Renal pelvis (tissue), 4 donors: Measurements from ENCODE around the gene DNAJC4. TPM values are rescaled to one million over a fixed set of nuclear protein-coding genes. Genes with fewer than 3 reads are reported as not detected.

ENCODE experiments used
- DNase-seq: peaks from one replicate; pipeline ENCODE4 v3.0.0-alpha.2; 2013
- polyA plus RNA-seq, 3 donors: library from polyadenylated mRNA; unstranded; fragments of 120-200 nt; gene quantifications; one replicate each; pipeline ENCODE4 v1.2.1, GENCODE V29; 2013; ENCODE audit not compliant: insufficient read length in 3 of 3

DNAJC4 gene
- polyA plus RNA-seq, 3 donors, result 63.7 to 79.3 (median 69.9) TPM

DNA sequence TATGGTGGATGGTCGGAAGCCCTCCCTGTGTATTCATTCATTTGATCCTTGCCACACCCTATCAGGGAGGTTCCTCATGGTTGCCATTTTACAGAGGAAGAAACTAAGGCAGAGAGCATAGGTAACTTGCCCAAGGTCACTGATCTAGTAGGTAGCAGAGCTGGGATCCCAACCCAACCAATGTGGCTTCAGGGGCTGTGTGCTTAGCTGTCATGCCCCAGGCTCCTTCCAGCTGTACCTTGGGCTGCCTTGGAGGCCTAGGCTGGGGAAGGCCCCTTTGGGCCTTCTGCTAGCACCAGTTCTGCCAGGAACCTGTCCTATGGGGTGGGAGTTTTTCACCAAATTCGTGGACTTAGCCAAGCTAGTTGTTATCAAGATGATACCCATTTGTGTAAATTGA lies 45.5 kb downstream of the DNAJC4 start:
- no peak for DNase-seq

DNA sequence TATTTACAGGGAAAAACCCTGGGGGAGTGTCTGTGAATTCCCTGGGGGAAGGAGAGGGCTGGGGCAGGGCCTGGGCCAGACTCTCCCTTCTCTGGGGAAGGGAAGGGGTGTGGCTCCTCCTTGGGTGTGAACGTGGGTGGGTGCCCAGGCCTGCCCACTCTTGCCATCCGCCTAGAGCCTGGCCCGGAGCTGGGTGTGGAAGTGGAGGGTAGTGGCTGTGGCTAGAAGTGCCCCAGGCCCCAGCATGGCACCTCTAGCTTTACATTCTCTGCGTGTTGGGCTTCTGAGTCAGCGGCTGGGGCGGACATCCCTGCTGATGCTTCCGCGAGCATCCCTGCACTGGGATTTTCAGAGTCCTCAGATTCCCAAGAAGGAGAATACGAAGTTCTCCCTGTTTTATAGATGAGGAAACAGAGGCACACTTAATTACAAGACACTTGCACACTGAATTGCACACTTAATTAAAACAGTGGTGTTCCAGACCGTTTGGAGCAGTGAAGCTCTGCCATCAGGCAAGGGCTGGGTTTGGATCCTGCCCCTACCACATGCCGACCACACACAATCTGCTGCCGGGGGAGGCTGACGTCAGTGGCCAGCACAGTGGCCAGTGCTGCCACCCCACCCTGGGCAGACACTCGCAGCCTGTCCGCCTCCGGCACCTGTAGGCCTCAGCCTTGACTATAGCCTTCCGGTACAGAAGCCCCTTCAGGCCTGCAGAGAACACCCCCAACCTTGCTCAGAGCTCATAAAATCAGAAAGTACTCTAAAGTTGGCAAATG lies 46.5 kb downstream of the DNAJC4 start:
- DNase-seq, result no peak

DNA sequence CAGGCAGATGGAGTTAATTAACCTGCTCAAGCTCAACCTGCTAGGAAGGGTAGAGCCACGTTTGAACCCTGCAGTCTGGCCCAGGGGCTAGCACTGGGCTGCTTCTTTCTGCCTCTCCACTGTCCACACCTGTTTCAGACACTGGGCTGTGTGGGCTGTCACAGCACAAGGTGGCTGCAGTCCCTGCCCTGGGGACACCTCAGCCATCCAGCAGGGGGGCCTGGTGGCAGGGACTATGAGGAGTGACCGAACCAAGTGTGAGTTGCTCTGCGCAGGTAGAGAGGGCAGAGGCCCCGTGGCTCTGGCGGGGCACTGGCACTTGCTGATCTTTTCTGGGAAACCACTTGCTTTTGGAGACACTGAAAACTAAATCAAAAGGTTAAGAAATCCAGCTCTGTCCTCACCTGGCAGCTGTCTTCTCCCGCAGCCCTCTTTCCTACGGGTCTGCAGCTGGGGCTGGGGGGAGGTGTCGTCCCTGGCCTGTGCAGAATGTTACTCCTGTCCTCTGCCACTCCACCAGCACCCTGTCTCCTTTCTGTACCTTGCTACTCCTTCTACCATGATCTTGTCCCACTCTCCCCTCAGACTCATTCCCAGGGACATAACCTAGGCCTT lies 48.3 kb downstream of the DNAJC4 start:
- DNase-seq, result no peak

DNA sequence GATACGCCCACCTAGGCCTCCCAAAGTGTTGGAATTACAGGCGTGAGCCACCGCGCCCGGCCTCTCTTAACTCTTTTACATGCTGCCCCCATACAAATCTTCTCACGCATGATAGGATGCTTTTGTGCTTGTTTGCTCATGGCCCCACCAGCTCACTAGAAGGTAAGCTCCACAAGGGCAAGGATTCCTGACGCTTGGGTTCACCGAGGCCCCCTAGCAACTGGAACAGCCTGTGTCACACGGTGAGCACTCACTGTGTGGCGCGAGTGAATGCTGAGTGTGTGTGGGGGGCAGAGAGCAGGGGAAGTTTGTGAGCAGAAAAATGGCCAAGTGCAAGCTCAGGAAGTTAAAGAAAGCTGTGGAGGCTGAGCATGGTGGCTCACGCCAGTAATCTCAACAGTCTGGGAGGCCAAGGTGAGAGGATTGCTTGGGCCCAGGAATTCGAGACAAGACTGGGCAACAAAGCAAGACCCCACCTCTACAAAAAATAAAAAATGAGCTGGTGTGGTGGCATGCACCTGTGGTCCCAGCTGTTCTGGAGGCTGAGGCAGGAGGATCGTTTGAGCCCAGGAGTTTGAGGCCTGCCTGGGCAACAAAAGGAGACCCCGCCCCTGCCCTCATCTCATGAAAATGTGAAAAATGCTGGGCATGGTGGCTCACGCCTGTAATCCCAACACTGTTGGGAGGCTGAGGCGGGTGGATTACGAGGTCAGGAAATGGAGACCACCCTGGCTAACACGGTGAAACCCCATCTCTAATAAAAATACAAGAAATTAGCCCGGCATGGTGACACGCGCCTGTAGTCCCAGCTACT lies 51.8 kb downstream of the DNAJC4 start:
- DNase-seq, result no peak

DNA sequence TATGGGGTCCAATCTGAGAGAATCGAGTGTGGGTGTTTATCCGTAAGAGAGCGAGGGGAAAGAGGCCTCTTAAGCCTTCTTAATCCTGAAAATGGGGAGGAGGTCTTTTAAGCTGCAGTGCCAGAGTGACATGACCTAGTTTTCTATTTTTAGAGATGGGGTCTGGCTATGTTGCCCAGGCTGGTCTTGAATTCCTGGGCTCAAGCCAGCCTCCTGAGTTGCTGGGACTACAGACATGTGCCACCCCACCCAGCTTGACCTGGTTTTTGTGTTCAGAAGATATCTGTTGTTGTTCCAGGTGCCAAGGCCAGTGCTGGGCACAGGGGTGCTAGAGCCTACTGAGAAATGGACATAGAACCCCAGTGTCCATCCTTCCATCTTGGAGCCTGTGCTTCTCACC lies 52.7 kb downstream of the DNAJC4 start:
- DNase-seq, result no peak

Other genes with a start within 250 kb of the DNAJC4 start
- gene OTUB1, start 244.1 kb upstream of the DNAJC4 start, polyA plus RNA-seq, result 100 to 1,000 TPM in 2 of 3 donors, 10 to 100 TPM in 1; 95.3 to 113 (median 110) TPM
- gene FLRT1, start 194.6 kb upstream of the DNAJC4 start, polyA plus RNA-seq, result 1 to 10 TPM; 3.3 to 4.0 (median 3.4) TPM
- gene MACROD1, start 64.4 kb upstream of the DNAJC4 start, polyA plus RNA-seq, result 10 to 100 TPM; 15.2 to 18.9 (median 16.1) TPM
- gene STIP1, start 44.4 kb upstream of the DNAJC4 start, polyA plus RNA-seq, result 100 to 1,000 TPM; 165 to 203 (median 189) TPM
- gene FERMT3, start 23.8 kb upstream of the DNAJC4 start, polyA plus RNA-seq, result 1 to 10 TPM; 4.7 to 7.5 (median 5.9) TPM
- 10 to 100 TPM; 50.9 to 53.4 (median 51.8) TPM for gene TRPT1, start 4.4 kb upstream of the DNAJC4 start, polyA plus RNA-seq
- 10 to 100 TPM; 27.9 to 34.4 (median 30.1) TPM for gene NUDT22, start 4.3 kb upstream of the DNAJC4 start, polyA plus RNA-seq
- gene VEGFB, start 4.0 kb downstream of the DNAJC4 start, polyA plus RNA-seq, result 100 to 1,000 TPM in 1 of 3 donors, 10 to 100 TPM in 2; 92.3 to 102 (median 92.6) TPM
- gene FKBP2, start 10.5 kb downstream of the DNAJC4 start, polyA plus RNA-seq, result 100 to 1,000 TPM in 2 of 3 donors, 10 to 100 TPM in 1; 98.7 to 122 (median 101) TPM
- gene PPP1R14B, start 16.4 kb downstream of the DNAJC4 start, polyA plus RNA-seq, result 10 to 100 TPM; 66.6 to 98.3 (median 90.5) TPM
- gene PLCB3, start 21.0 kb downstream of the DNAJC4 start, polyA plus RNA-seq, result 10 to 100 TPM; 13.7 to 17.7 (median 15.8) TPM
- 10 to 100 TPM; 51.8 to 67.3 (median 61.2) TPM for gene BAD, start 54.1 kb downstream of the DNAJC4 start, polyA plus RNA-seq
- gene GPR137, start 55.3 kb downstream of the DNAJC4 start, polyA plus RNA-seq, result 10 to 100 TPM; 44.0 to 46.2 (median 45.3) TPM
- under 1 TPM in 1 of 3 donors, not detected in 2; 0.06 TPM for gene KCNK4, start 60.8 kb downstream of the DNAJC4 start, polyA plus RNA-seq
- not detected for gene CATSPERZ, start 69.8 kb downstream of the DNAJC4 start, polyA plus RNA-seq
- gene ESRRA, start 75.0 kb downstream of the DNAJC4 start, polyA plus RNA-seq, result 10 to 100 TPM; 27.9 to 34.5 (median 30.8) TPM
- gene TRMT112, start 87.0 kb downstream of the DNAJC4 start, polyA plus RNA-seq, result 100 to 1,000 TPM; 242 to 262 (median 252) TPM
- 100 to 1,000 TPM; 205 to 244 (median 225) TPM for gene PRDX5, start 87.6 kb downstream of the DNAJC4 start, polyA plus RNA-seq
- 1 to 10 TPM; 3.2 to 4.0 (median 3.4) TPM for gene CCDC88B, start 109.7 kb downstream of the DNAJC4 start, polyA plus RNA-seq
- gene RPS6KA4, start 128.6 kb downstream of the DNAJC4 start, polyA plus RNA-seq, result 10 to 100 TPM; 13.2 to 15.7 (median 14.7) TPM